Measurements from ENCODE around the gene PDSS1. TPM values are rescaled to one million over a fixed set of nuclear protein-coding genes. Genes with fewer than 3 reads are reported as not detected.

PDSS1 gene
- total RNA-seq, 4 donors from 2014 or later: 3.6 to 7.6 (median 3.9) TPM

DNA sequence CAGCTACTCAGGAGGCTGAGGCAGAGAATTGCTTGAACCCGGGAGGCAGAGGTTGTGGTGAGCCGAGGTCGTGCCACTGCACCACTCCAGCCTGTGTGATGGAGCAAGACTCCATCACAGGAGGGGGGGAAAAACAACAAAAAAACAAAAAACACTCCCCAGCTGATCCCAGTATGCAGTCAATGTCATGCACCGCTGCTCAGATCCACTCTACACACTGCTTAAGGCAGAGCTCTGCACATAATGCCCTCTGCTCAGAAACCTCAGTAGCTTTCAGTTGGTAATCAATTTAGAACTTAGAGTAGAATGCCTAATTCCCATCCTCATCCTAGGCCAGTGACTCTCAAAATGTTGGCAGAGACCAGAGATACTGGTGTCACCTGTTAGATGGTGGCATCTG lies 43.9 kb downstream of the PDSS1 start:
- TF ChIP-seq, protein P1, sequence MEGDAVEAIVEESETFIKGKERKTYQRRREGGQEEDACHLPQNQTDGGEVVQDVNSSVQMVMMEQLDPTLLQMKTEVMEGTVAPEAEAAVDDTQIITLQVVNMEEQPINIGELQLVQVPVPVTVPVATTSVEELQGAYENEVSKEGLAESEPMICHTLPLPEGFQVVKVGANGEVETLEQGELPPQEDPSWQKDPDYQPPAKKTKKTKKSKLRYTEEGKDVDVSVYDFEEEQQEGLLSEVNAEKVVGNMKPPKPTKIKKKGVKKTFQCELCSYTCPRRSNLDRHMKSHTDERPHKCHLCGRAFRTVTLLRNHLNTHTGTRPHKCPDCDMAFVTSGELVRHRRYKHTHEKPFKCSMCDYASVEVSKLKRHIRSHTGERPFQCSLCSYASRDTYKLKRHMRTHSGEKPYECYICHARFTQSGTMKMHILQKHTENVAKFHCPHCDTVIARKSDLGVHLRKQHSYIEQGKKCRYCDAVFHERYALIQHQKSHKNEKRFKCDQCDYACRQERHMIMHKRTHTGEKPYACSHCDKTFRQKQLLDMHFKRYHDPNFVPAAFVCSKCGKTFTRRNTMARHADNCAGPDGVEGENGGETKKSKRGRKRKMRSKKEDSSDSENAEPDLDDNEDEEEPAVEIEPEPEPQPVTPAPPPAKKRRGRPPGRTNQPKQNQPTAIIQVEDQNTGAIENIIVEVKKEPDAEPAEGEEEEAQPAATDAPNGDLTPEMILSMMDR (IDR thresholded peaks at IDR 0.05): no peak
- no peak for TF ChIP-seq POLR2A (IDR thresholded peaks at IDR 0.05)
- TF ChIP-seq EP300 (IDR thresholded peaks at IDR 0.05): no peak
- no peak for TF ChIP-seq POLR2AphosphoS5 (IDR thresholded peaks at IDR 0.05)
- no peak overlapping the region for H3K4me3 ChIP-seq
- H3K9me3 ChIP-seq: no peaks in the 10 kb centered on the region
- peaks cover 31% of the 10 kb centered on the region for H3K36me3 ChIP-seq
- no peak overlapping the region for H3K27ac ChIP-seq
- 100% methylated on average over 4 of the region's 4 CpGs for WGBS
- DNase-seq (ENCODE audit: low spot score in 2 of 2): no peak
- no peaks in the 10 kb centered on the region for H3K4me1 ChIP-seq
- H3K27me3 ChIP-seq: no peaks in the 10 kb centered on the region

DNA sequence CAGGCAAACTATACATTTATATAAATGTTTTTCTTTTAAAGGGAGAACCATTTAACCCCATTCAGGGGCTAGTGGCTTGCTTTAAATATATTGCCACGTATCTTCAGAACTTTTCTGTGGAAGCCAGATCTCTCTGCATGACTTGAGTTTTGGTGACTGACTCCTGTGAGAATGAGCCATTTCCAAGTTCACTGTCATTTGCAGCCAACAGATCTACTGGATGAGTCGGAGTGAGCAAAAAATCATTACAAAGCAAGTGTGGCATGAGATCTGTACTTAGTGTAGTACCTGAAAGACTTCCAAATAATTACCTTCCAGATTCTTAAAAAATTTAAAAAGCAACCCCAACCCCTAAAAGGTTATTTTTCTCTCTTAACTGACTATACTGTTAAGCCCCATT lies 45.6 kb downstream of the PDSS1 start:
- 92% methylated on average over 2 of the region's 2 CpGs for WGBS
- H3K27ac ChIP-seq: no peak overlapping the region

DNA sequence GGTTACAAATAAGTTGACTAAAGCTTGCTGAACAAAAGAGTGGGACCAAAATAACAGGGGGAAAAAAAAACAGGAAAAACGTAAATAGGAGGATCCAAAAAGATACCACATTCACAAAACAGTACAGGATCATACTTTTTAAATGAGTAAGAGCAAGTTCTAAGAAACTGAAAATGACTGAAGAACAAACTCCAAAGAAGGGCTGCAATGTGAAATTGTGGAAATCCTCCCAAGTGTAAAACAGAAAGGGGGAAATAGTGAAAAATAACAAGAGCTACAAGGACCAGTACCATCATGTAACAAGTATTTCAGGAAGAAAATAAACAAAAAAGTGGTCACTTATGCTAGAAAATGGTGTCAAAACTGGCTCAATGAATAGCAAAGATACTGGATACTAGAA lies 46.3 kb downstream of the PDSS1 start:
- Histone ChIP-seq H3K9me3 (no peaks in the 10 kb centered on the region), H3K4me3 (no peak overlapping the region), H3K27me3 (no peaks in the 10 kb centered on the region), H3K27ac (no peak overlapping the region), H3K4me1 (no peaks in the 10 kb centered on the region), H3K36me3 (peaks cover 37% of the 10 kb centered on the region)
- DNase-seq (ENCODE audit: low spot score in 2 of 2): no peak
- 78% methylated on average over 1 of the region's 1 CpG for WGBS
- TF ChIP-seq, protein P1 (IDR thresholded peaks at IDR 0.05): no peak

More for the DNA sequence above, 45.6 kb downstream of the PDSS1 start:
- Histone ChIP-seq H3K4me3 (no peak overlapping the region), H3K27me3 (no peaks in the 10 kb centered on the region), H3K36me3 (peaks cover 33% of the 10 kb centered on the region), H3K9me3 (no peaks in the 10 kb centered on the region), H3K4me1 (no peaks in the 10 kb centered on the region)
- DNase-seq (ENCODE audit: low spot score in 2 of 2): no peak
- TF ChIP-seq EP300 (IDR thresholded peaks at IDR 0.05) (no peak), POLR2AphosphoS5 (IDR thresholded peaks at IDR 0.05) (no peak), POLR2A (IDR thresholded peaks at IDR 0.05) (no peak)
- TF ChIP-seq, protein P1 (IDR thresholded peaks at IDR 0.05): no peak

DNA sequence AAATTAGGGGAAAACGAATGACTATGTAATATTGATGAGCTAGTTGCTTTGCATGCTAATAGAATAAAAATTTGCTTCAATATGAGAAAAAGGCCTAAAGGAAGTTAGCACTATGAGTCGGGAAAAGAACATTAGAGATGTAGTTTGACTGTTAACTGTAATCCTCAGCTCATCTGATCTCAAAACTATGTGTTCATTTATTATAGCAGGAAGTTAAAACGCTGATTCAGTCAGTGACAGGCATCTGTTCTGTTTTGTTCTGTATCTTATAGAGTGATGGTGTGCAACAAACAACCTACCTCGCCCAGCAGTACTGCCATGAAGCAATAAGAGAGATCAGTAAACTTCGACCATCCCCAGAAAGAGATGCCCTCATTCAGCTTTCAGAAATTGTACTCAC lies 48.6 kb downstream of the PDSS1 start:
- no peak overlapping the region for H3K4me3 ChIP-seq
- WGBS: 82% methylated on average over 5 of the region's 5 CpGs
- H3K36me3 ChIP-seq: peaks cover 41% of the 10 kb centered on the region
- DNase-seq (ENCODE audit: low spot score in 2 of 2): no peak
- H3K9me3 ChIP-seq: no peaks in the 10 kb centered on the region
- H3K27ac ChIP-seq: no peak overlapping the region
- H3K27me3 ChIP-seq: no peaks in the 10 kb centered on the region
- no peaks in the 10 kb centered on the region for H3K4me1 ChIP-seq
- TF ChIP-seq POLR2A (IDR thresholded peaks at IDR 0.05) (no peak), EP300 (IDR thresholded peaks at IDR 0.05) (no peak)
- TF ChIP-seq, protein P1 (IDR thresholded peaks at IDR 0.05): no peak

DNA sequence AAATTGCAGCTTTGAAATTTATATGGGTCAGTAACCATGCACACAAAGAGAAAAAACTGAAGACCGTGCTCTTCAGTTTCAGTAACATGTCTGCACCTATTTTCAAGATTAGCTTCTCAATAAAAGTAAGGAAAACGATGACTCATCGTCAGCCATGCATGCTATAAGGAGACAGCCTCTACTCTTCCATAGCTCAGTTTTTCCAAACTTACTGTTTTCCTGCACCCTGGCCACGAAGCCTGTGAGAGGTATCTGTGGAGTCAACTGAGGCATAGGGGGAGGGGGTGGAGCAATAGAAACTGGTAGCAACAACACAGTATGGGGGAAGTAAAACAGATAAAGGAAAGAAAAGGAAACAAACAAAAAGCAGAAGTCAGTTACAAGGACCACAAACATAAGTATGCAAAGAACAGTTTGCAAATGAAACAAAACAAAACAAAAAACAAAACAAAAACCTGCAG lies 58.0 kb downstream of the PDSS1 start:
- Histone ChIP-seq H3K9me3 (no peaks in the 10 kb centered on the region), H3K27me3 (no peaks in the 10 kb centered on the region), H3K4me1 (no peaks in the 10 kb centered on the region), H3K27ac (no peak overlapping the region), H3K36me3 (peaks cover 29% of the 10 kb centered on the region), H3K4me3 (no peak overlapping the region)
- 65% methylated on average over 4 of the region's 4 CpGs for WGBS
- TF ChIP-seq POLR2A (IDR thresholded peaks at IDR 0.05): no peak
- TF ChIP-seq EP300 (IDR thresholded peaks at IDR 0.05): no peak
- no peak for DNase-seq (ENCODE audit: low spot score in 2 of 2)

DNA sequence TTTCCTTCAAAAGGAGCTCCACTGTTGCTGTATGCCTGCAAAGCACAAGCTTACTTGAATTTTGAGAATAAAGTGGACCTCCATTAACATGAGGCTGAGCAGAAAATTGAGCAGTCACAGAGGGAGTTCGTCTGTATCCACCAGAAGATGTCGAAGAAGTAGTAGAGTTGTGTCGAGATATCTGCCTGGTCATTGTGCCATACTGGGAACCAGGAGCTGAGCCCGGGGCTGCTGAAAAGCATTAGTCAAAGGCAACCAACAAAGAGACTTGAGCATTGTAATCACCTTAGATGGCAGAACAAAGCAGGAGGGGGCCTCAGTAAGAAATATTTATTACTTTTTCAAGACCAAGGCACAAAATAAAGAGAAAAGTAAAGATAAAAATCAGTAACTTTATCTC lies 61.5 kb downstream of the PDSS1 start:
- no peaks in the 10 kb centered on the region for H3K9me3 ChIP-seq
- H3K4me3 ChIP-seq: no peak overlapping the region
- peaks cover 21% of the 10 kb centered on the region for H3K36me3 ChIP-seq
- H3K27ac ChIP-seq: no peak overlapping the region
- TF ChIP-seq POLR2AphosphoS5 (IDR thresholded peaks at IDR 0.05) (no peak), POLR2A (IDR thresholded peaks at IDR 0.05) (no peak), EP300 (IDR thresholded peaks at IDR 0.05) (no peak)
- TF ChIP-seq, protein P1 (IDR thresholded peaks at IDR 0.05): no peak
- 91% methylated on average over 4 of the region's 4 CpGs for WGBS
- no peak for DNase-seq (ENCODE audit: low spot score in 2 of 2)
- no peaks in the 10 kb centered on the region for H3K4me1 ChIP-seq
- H3K27me3 ChIP-seq: no peaks in the 10 kb centered on the region
